HG02759 (cell line): Measurements from ENCODE around the gene GP9.
"Not testable (repeated sequence)": the region's sequence is repeated elsewhere in the genome, so short reads cannot be mapped to it uniquely, and the experiment has no call there.

Experiments
- ATAC-seq: cut with Tn5 transposase; IDR thresholded peaks from one replicate; pipeline ENCODE4 v1.9.1; 2021; ENCODE audit warnings: mild to moderate bottlenecking, moderate library complexity; ENCODE audit not compliant: unreplicated experiment

GP9 gene

DNA sequence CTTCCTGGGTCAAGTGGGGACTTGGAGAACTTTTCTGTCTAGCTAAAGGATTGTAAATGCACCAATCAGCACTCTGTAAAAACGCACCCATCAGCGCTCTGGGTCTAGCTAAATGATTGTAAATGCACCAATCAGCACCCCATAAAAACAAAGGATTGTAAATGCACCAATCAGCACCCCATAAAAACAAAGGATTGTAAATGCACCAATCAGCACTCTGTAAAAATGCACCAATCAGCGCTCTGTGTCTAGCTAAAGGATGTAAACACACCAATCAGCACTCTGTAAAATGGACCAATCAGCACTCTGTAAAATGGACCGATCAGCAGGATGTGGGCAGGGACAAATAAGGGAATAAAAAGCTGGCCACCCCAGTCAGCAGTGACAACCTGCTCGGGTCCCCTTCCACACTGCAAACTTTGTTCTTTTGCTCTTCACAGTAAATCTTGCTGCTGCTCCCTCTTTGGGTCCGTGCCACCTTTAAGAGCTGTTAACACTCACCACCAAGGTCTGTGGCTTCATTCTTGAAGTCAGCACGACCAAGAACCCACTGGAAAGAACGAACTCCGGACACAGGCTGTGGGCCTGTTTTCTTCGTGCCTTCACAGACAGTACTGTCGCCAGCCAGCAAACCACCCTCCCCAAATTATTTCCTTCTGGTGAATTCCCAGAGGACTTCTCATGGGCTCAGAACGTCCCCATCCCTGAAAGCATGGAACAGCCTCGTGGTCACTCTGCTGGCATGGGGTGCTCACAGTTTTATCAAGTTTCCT is 8.9 kb downstream of the GP9 start:
- not testable (repeated sequence) for ATAC-seq

DNA sequence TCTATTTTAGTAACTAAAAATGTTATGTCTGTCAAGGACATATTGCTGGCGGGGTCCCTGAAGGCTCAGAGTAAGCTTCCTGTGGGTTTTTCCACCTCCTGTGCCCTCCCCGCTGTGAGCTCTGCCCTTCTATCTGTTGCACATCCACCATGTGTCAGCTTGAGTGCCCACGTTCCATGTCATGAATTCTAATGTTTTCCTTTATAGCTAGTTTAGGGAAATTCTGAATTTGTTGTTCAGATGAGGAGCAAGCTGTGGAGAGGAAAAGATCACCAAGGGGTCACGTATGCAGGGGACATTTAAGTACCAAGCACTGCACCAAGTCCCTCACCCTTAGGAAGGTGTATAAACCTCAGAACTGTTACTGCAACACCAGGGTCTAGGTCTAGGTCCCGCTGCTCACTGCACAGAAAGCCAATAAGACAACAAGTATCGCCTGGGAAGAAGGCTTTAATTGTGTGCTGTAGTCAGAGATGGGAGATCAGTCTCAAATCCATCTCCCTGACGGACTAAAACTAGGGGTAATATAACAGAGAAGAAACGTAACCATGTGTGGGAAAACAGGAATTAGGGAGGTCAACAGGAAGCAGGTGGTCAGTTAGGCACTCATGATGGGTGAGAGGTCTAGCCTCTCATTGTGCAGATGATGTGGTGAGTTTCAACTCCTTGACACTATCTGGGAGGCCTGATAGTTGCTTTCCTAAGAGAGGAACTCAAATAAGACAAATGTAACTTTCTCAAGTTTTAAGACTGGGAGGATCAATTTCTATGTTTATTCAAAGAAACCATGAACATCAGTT is 9.7 kb downstream of the GP9 start:
- ATAC-seq: no peak

- no peak for ATAC-seq
Measured at GRCh38 chr3:129077222-129077621, 16.6 kb downstream of the GP9 start.

DNA sequence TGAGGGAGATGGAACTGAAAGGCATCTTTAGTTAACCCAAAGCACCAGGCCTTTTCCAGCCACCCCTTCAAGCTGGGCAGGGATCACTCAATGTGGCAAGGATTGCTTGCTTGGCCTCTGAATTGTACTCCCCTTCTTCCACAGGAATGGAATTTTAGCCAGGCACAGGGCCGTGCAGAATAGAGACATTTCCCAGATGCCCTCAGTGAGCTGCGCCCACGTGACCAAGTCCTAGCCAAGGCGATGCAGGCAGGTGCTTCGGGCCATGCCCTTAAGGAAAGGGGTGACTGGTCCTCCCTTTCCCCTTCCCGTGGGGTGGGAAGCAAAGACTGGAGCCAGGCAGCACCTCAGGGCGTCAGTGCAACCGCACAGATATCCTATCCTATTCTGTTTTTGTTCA is 17.9 kb downstream of the GP9 start:
- no peak for ATAC-seq

GRCh38 chr3:129081503-129081902 is 20.9 kb downstream of the GP9 start:
- no peak for ATAC-seq

DNA sequence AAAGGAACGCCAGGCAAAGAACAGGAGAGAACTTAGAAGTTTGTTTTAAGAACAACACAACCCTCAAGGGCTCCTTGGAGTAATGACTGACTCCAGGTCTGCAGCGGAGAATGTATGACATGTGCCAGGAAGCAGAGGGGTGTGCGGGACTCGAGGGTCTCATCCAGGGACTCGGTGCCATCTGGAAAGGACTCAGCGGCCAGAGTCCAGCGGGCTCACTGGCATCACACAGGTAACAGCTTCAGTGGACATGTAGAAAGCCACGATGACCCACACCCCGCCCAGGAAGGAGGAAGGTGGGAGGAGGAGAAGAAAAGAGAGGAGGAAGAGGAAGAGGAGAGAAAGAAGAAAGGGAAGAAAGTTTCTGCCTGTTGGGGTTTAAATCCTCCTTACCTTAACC is 21.4 kb downstream of the GP9 start:
- ATAC-seq: no peak

- no peak for ATAC-seq
Measured at GRCh38 chr3:129084501-129084900, 23.9 kb downstream of the GP9 start.

DNA sequence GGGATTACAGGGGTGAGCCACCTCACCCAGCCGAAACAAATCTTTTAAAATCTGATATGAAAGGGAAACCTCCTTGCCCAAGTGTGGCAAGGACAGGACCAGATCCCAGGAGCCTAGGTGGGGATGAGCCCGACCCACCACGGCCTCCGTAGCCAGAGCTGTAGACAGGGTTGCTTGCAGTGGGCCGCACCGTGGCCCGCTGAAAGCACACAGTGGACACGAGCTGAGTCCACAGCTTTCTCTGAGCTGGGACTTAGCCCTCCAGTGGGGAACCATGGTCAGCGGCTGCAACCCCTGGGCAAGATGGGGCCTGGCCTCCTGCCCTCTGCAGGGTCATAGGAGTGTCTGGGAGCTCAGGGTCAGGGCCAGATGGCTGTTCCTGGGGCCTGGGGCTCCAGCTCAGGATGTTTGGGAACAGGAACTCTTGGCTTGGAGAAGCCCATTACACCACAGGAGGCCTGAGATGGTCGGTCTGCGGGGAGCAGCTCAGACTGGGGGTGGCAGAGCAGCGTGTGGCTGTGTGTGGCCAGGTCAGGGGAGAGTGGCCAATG is 24.7 kb downstream of the GP9 start:
- no peak for ATAC-seq

GRCh38 chr3:129085818-129086217 is 25.2 kb downstream of the GP9 start:
- no peak for ATAC-seq

GRCh38 chr3:129087138-129087702 is 26.6 kb downstream of the GP9 start:
- ATAC-seq: no peak

GRCh38 chr3:129087904-129088303 is 27.3 kb downstream of the GP9 start:
- ATAC-seq: peak; percentile 70

DNA sequence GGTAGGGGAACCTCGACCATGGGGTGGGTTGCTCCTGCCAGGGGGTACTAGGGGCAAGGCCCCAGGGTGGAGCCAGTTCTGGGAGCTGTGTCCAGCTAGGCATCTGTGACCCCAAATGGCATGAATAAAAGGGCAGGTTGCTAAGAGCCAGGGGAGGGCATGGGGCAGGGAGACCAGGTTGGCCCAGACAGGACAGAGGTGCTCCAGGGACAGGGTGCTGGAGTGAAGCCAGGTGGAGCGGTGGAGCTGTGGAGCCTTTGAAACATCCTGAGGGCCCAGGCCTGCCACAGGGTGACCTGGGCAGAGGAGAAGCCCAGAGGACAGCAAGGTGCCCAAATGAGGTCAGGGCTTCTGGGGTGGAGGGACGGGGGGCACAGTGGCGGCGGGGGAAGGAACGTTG is 27.7 kb downstream of the GP9 start:
- ATAC-seq: not testable (repeated sequence)

DNA sequence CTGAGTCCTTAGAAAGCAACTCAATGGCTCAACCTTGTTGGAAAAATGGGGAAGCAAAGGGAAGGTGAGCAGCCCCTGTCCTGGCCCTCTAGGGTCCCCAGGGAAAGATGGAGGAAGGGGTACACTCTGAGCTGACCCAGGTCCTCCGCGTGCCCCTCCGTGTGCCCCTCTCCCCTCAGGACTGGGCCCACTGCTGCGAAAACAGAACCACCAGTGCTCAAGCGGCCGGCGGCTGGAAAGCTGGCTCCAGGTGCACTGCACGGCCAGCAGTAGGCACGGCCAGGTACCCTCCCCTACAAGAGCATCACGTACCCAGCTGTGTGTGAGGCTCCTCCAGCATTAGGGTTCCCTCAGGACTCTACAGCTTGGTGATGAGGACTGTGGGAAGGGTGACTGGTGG is 34.7 kb downstream of the GP9 start:
- ATAC-seq: no peak

- ATAC-seq: no peak
Measured at GRCh38 chr3:129100274-129100673, 39.7 kb downstream of the GP9 start.

- no peak for ATAC-seq
Measured at GRCh38 chr3:129101370-129102138, 41.0 kb downstream of the GP9 start.

DNA sequence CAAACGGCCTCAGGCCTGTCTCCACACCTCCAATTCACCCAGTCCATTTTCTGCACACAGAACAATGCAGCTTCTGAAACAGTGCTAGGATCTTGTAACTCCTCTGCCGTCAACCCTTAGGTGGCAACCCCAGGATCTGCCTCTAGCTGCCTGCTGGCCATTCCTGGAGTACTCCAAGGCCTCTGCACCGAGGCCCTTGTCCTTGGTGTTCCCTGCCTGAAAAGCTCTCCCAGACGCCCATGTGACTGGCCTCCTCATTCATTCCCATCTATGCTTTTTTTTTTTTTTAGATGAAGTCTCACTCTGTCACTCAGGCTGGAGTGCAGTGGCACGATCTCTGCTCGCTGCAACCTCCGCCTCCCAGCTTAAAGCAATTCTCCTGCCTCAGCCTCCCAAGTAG is 42.7 kb downstream of the GP9 start:
- no peak for ATAC-seq

- no peak for ATAC-seq
Measured at GRCh38 chr3:129104051-129104450, 43.5 kb downstream of the GP9 start.

DNA sequence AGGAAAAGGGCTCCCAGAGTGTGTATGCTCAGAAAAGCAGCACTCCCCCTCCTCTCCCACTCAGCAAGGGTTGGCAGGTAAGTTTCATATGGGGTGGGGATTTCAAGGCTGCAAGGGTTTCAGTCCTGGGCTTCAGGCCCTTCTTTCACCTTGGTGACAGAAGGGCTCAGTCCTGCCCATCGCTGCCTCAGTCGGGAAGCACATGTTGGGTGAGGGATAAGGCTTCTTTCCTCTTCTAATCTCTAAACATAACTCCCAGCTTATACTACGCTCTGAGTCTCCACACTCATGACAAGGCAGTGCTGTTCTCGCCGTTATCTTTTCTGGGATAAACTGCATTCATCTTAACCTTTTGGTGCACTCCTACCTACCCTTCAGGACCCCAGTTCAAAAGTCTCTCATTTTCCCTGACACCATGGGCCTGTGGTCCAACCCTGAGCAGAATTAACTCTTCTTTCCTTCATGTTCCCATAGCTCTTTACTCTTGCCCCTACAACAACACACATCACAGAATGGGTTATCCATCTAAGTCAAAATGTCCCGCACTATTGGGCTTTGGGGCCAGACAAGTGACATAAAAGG is 44.0 kb downstream of the GP9 start:
- ATAC-seq: no peak

DNA sequence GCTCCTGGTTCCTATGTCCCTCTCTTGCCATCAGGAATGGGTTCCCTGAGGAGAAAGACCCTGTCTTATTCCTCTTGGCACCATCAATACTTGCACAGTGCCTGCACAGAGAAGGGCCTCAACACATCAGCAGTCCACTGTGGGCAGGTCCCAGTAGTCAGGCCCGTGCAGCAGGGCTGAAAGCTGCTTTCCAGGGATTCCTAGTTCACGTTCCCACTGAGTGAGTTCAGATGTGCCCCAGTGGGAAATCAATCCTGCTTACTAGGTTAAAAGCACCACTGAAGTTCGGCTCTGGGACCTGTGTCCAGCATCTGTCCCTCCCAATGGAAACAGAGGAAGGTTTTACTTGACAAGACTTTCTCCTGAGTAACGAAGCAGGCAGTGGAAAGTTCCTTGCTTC is 45.3 kb downstream of the GP9 start:
- no peak for ATAC-seq

- ATAC-seq: no peak
Measured at GRCh38 chr3:129106320-129106719, 45.7 kb downstream of the GP9 start.
